HepG2 (cell line): ENCODE results near the gene GMNN. TPM values are rescaled to one million over a fixed set of nuclear protein-coding genes. Genes with fewer than 3 reads are reported as not detected.

ENCODE experiments used
- ATAC-seq: fragments of 200-7000 bp; cut with Tn5 transposase; 3 replicates; pipeline ENCODE4 v1.9.1; 2020; ENCODE audit warnings: mild to moderate bottlenecking, moderate library complexity
- BruUV-seq: library from RNA; stranded (reverse); fragments of 400-500 nt; replicated peaks from 2 replicates; lab custom pipeline; 2021; lab: Mats Ljungman, UMichigan
- CTCF ChIA-PET: fragments of 300-600 bp; formaldehyde crosslinking; extraction: SDS; loops from one replicate; lab custom pipeline; 2021; ENCODE audit warnings: low total read pairs, inconsistent platforms, low intra/inter-chr PET ratio; lab: Yijun Ruan, JAX
- POLR2A ChIA-PET: fragments of 350-600 bp; sonication (Branson Sonifier 250); formaldehyde crosslinking; loops from one replicate; lab custom pipeline; 2020; ENCODE audit warnings: antibody characterized with exemption, inconsistent platforms; lab: Yijun Ruan, JAX
- DNase-seq: peaks from one replicate; pipeline ENCODE4 v3.0.0-alpha.2; 2015; ENCODE audit warnings: low spot score
- FAIRE-seq: peaks from 3 replicates; lab custom pipeline; 2011; peaks lifted over from hg19 to GRCh38; lab: Jason Lieb, UNC
- H2AFZ ChIP-seq: one replicate; pipeline ENCODE4 v1.6.1; 2011; ENCODE audit warnings: low read length, inconsistent platforms
- H3K27ac ChIP-seq: fragments of 300-600 bp; 3 replicates; pipeline ENCODE4 v1.8.0; 2011; ENCODE audit warnings: mixed run types, mild to moderate bottlenecking, mixed read lengths, low read length, inconsistent platforms; ENCODE audit not compliant: insufficient read depth; ENCODE audit errors: extremely low read length
- H3K27me3 ChIP-seq, 2 experiments: fragments of 200-600 bp in 1 of 2; 2 replicates in 1 of 2; 3 replicates in 1 of 2; pipeline versions ENCODE4 v1.6.0 to v1.8.0; 2011; ENCODE audit warnings: low read length in 2 of 2, mild to moderate bottlenecking in 2 of 2, moderate library complexity in 2 of 2, inconsistent platforms in 1 of 2; ENCODE audit not compliant: insufficient read depth in 2 of 2, control insufficient read depth in 1 of 2
- H3K36me3 ChIP-seq, 2 experiments: fragments of 200-600 bp in 1 of 2; replicated peaks in 1 of 2; 2 replicates in 1 of 2; 3 replicates in 1 of 2; pipeline versions ENCODE4 v1.5.1 to v1.8.0; 2011; ENCODE audit warnings: low read length in 2 of 2, inconsistent platforms in 1 of 2; ENCODE audit not compliant: insufficient read depth in 2 of 2, control insufficient read depth in 1 of 2
- H3K4me1 ChIP-seq: 2 replicates; pipeline ENCODE4 v1.5.1; 2012; ENCODE audit warnings: low read length, inconsistent platforms; ENCODE audit not compliant: insufficient read depth
- H3K4me2 ChIP-seq: 2 replicates; pipeline ENCODE4 v1.6.0; 2011; ENCODE audit warnings: low read depth, low read length, inconsistent platforms
- H3K4me3 ChIP-seq, 3 experiments: fragments of 200-600 bp in 1 of 3; sonication (generic), shearing (Covaris generic) in 1 of 3; replicated peaks in 1 of 3; 2 replicates each; pipeline ENCODE4 v1.5.1; 2011 to 2016; ENCODE audit warnings: low read length in 3 of 3, inconsistent platforms in 2 of 3, low read depth in 2 of 3, mild to moderate bottlenecking in 2 of 3, control low read depth in 1 of 3, mixed read lengths in 1 of 3; ENCODE audit not compliant: insufficient read depth in 1 of 3
- H3K79me2 ChIP-seq: one replicate; pipeline ENCODE4 v1.6.1; 2011; ENCODE audit warnings: low read length, inconsistent platforms; ENCODE audit not compliant: insufficient read depth
- H3K9ac ChIP-seq: 2 replicates; pipeline ENCODE4 v1.6.0; 2011; ENCODE audit warnings: mild to moderate bottlenecking, low read depth, low read length, inconsistent platforms; ENCODE audit not compliant: insufficient read depth
- H3K9me3 ChIP-seq: 2 replicates; pipeline ENCODE4 v1.5.1; 2012; ENCODE audit warnings: mild to moderate bottlenecking, low read length
- H4K20me1 ChIP-seq: 2 replicates; pipeline ENCODE4 v1.6.0; 2011; ENCODE audit warnings: inconsistent platforms, mild to moderate bottlenecking, low read length, moderate library complexity; ENCODE audit not compliant: insufficient read depth
- ARID5B ChIP-seq: IDR thresholded peaks from 2 replicates; pipeline ENCODE4 v1.4.0; 2020; ENCODE audit warnings: mild to moderate bottlenecking, missing genetic modification reagents
- CREBL2 ChIP-seq: sonication (generic); formaldehyde crosslinking; IDR thresholded peaks from 2 replicates; pipeline ENCODE4 v1.8.1; 2023; ENCODE audit warnings: missing genetic modification reagents, mild to moderate bottlenecking, borderline replicate concordance
- EHMT2 ChIP-seq: fragments of 200-600 bp; sonication (generic); IDR thresholded peaks from 2 replicates; pipeline ENCODE4 v1.7.0; 2017; ENCODE audit warnings: antibody characterized with exemption, low read depth, low read length, borderline replicate concordance
- EP300 ChIP-seq, 3 experiments: sonication (generic) in 1 of 3; formaldehyde crosslinking in 1 of 3; IDR thresholded peaks; 2 replicates each; pipeline versions ENCODE4 v1.5.1 to v1.6.1; 2011 to 2020; ENCODE audit warnings: low read depth in 2 of 3, low read length in 2 of 3, borderline replicate concordance in 1 of 3, improper control_type of control experiment in 1 of 3, mild to moderate bottlenecking in 1 of 3, missing genetic modification reagents in 1 of 3, moderate library complexity in 1 of 3
- ERF ChIP-seq: IDR thresholded peaks from 2 replicates; pipeline ENCODE4 v1.6.1; 2018; ENCODE audit warnings: missing biosample characterization, missing genetic modification reagents
- GATAD1 ChIP-seq: IDR thresholded peaks from 2 replicates; pipeline ENCODE4 v1.6.1; 2016; ENCODE audit warnings: missing genetic modification reagents, missing compliant biosample characterization
- HMG20A ChIP-seq: IDR thresholded peaks from 2 replicates; pipeline ENCODE4 v1.6.1; 2016; ENCODE audit warnings: borderline replicate concordance
- KDM4B ChIP-seq: sonication (generic); formaldehyde crosslinking; IDR thresholded peaks from 2 replicates; pipeline ENCODE4 v1.4.0; 2020; ENCODE audit warnings: missing genetic modification reagents
- PPARG ChIP-seq: conservative IDR thresholded peaks from 2 replicates; pipeline ENCODE4 v1.6.1; 2016; ENCODE audit warnings: missing biosample characterization, missing genetic modification reagents
- RXRB ChIP-seq: IDR thresholded peaks from 2 replicates; pipeline ENCODE4 v1.6.1; 2016; ENCODE audit warnings: borderline replicate concordance, missing genetic modification reagents, missing compliant biosample characterization
- SIX1 ChIP-seq: sonication (generic); formaldehyde crosslinking; IDR thresholded peaks from 2 replicates; pipeline ENCODE4 v1.4.0; 2020; ENCODE audit warnings: missing genetic modification reagents, borderline replicate concordance
- SIX4 ChIP-seq: sonication (generic); formaldehyde crosslinking; IDR thresholded peaks from 2 replicates; pipeline ENCODE4 v1.4.0; 2020; ENCODE audit warnings: missing genetic modification reagents
- TFE3 ChIP-seq: IDR thresholded peaks from 2 replicates; pipeline ENCODE4 v1.6.1; 2016
- ZFX ChIP-seq: sonication (generic); formaldehyde crosslinking; IDR thresholded peaks from 2 replicates; pipeline ENCODE4 v1.4.0; 2020; ENCODE audit warnings: mild to moderate bottlenecking, low read depth, missing genetic modification reagents, moderate library complexity
- ZGPAT ChIP-seq: IDR thresholded peaks from 2 replicates; pipeline ENCODE4 v1.6.1; 2016; ENCODE audit warnings: mild to moderate bottlenecking
- ZNF136 ChIP-seq: sonication (generic); formaldehyde crosslinking; IDR thresholded peaks from 2 replicates; pipeline ENCODE4 v1.8.1; 2022; ENCODE audit warnings: low read depth, mild to moderate bottlenecking, moderate library complexity, missing genetic modification reagents
- ZNF614 ChIP-seq: IDR thresholded peaks from 2 replicates; pipeline ENCODE4 v1.6.1; 2018; ENCODE audit warnings: missing biosample characterization, missing genetic modification reagents, inconsistent platforms, borderline replicate concordance
- ZNF644 ChIP-seq: IDR thresholded peaks from 2 replicates; pipeline ENCODE4 v1.6.1; 2016; ENCODE audit warnings: low read depth
- WGBS: methylation state at CpG from one replicate; pipeline ENCODE4 v1.1.6; 2017; ENCODE audit warnings: low lambda C conversion rate; 5-methylcytosine and 5-hydroxymethylcytosine counted together
- in situ Hi-C: cut with HindIII; loops from 2 replicates; pipeline ENCODE4 v1.10.0; 2017; ENCODE audit warnings: low pct_unique_long_range_greater_than_20kb; ENCODE audit not compliant: extremely low pct_ligation_motif_present
- intact Hi-C: fragments of 100-400 bp; cut with micrococcal nuclease; formaldehyde crosslinking; loops from one replicate; pipeline ENCODE4 v1.10.0; 2022; ENCODE audit not compliant: unreplicated experiment
- polyA plus RNA-seq, 8 experiments: library from polyadenylated mRNA; depleted of rRNA in 3 of 8; stranded (reverse) in 7 of 8; unstranded in 1 of 8; fragments of >200 nt; fragmentation: Illumina TruSeq in 4 of 8; extraction: Trizol in 4 of 8; gene quantifications; 2 replicates each; pipeline versions ENCODE4 v1.2.1 to v1.2.3, GENCODE V29; 2011 to 2016; ENCODE audit warnings: low read depth in 4 of 8, missing spikeins in 1 of 8, mixed read lengths in 1 of 8; ENCODE audit not compliant: insufficient read depth in 1 of 8
- total RNA-seq, 5 experiments: library from RNA; depleted of rRNA; stranded (reverse); fragments of >200 nt; fragmentation: Illumina TruSeq; extraction: Trizol; gene quantifications; 2 replicates each; pipeline ENCODE4 v1.2.3, GENCODE V29; 2016; ENCODE audit warnings: low read depth in 1 of 5

GMNN gene
- total and polyA plus RNA-seq, 2 of the 13 experiments (the other 11 are each of a cell fraction or from before 2014, with no cell fraction given) = 61.8 to 154 TPM

DNA sequence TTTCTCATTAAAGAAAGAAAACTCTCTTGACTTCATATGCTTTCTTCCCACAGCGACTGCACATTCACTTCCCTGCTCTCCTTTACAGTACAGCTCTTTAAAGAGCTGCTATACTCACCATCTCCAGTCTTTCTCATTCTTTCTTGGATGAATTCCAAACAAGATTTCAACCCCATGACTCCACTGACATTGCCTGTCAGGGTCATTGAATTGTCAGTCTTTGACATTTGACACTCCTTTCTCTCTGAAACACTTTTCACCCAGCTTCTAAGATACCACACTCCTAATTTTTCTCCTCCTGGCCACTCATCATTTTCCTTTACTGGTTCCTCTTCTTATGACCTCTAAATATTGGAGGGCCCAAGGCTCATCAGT is 24.8 kb downstream of the GMNN start:
- POLR2A ChIA-PET = interaction anchor here (1.0 kb wide), 1 partner anchor 78 kb away, joined by 3 read pairs; no protein-coding TSS in a partner anchor
- no peak for TF ChIP-seq CREBL2 (CRISPR knock-in tag)
- peak; percentile 56 for TF ChIP-seq ARID5B (CRISPR knock-in tag)
- TF ChIP-seq EHMT2 = no peak
- 0 out of 2 replicates have a peak, but pooled peaks have one; percentile 36 for TF ChIP-seq ZNF614
- peak; percentile 48; the same call in 1 of the 2 replicates for TF ChIP-seq TFE3 (CRISPR knock-in tag)
- no peak; the same call in 1 of the 2 replicates for TF ChIP-seq PPARG (CRISPR knock-in tag)
- TF ChIP-seq SIX4 (CRISPR knock-in tag) = peak; percentile 64; the same call in 1 of the 2 replicates
- TF ChIP-seq HMG20A (CRISPR knock-in tag) = peak; percentile 14; the same call in 1 of the 2 replicates
- no peak for TF ChIP-seq KDM4B (CRISPR knock-in tag)
- peak; percentile 65; the same call in 1 of the 2 replicates for TF ChIP-seq SIX1 (CRISPR knock-in tag)
- TF ChIP-seq ZGPAT (CRISPR knock-in tag) = 0 out of 2 replicates have a peak, but pooled peaks have one; percentile 18
- TF ChIP-seq ERF (CRISPR knock-in tag) = 0 out of 2 replicates have a peak, but pooled peaks have one; percentile 28
- TF ChIP-seq EP300 (IDR thresholded peaks at IDR 0.05; ENCODE audit: low read depth in 2 of 2, low read length in 2 of 2) = peak in 1 of 2 experiments; percentile 17; a peak in 1 of 4 replicates
- no peak for TF ChIP-seq EP300 (CRISPR knock-in tag; IDR thresholded peaks at IDR 0.05; ENCODE audit: borderline replicate concordance)
- TF ChIP-seq GATAD1 (CRISPR knock-in tag) = 0 out of 2 replicates have a peak, but pooled peaks have one; percentile 21
- peak; percentile 43; the same call in 1 of the 2 replicates for TF ChIP-seq RXRB
- 0 out of 2 replicates have a peak, but pooled peaks have one; percentile 8 for TF ChIP-seq ZNF644 (CRISPR knock-in tag)
- no peak for TF ChIP-seq ZNF136 (CRISPR knock-in tag)
- no peak for TF ChIP-seq ZFX (CRISPR knock-in tag)

More for the DNA sequence above, 24.8 kb downstream of the GMNN start:
- CTCF ChIA-PET = no interaction called here
- in situ Hi-C loops (no loop called here), intact Hi-C loops (no loop called here)
- H3K9me3 ChIP-seq = no peaks in the 10 kb centered on the region
- H3K4me3 ChIP-seq = 0 out of 6 replicates have a peak overlapping the region, but pooled peaks of 1 of the 3 experiments have one; percentile 7
- H3K27ac ChIP-seq = no peak overlapping the region
- DNase-seq (peak; percentile 55), ATAC-seq (peak; percentile 36), FAIRE-seq (peak; percentile 43)
- H3K79me2 ChIP-seq = no peaks in the 10 kb centered on the region
- no peak overlapping the region for H2AFZ ChIP-seq
- no peaks in the 10 kb centered on the region for H3K27me3 ChIP-seq
- H3K4me2 ChIP-seq = peak overlapping the region; percentile 52
- H3K4me1 ChIP-seq = peaks cover 48% of the 10 kb centered on the region
- 4% methylated on average over 1 of the region's 1 CpG for WGBS
- H3K36me3 ChIP-seq = no peaks in the 10 kb centered on the region
- no peaks in the 10 kb centered on the region for H4K20me1 ChIP-seq
- no peak overlapping the region for H3K9ac ChIP-seq
- no TSS peak for BruUV-seq
